Body of pancreas (tissue), 4 donors: ENCODE data around the gene KAT6B. TPM values are rescaled to one million over a fixed set of nuclear protein-coding genes. Genes with fewer than 3 reads are reported as not detected.

Source experiments
- ATAC-seq: fragments of 150-250 bp; one replicate; pipeline ENCODE4 v1.9.1; 2016
- DNase-seq, 4 donors: peaks; one replicate each; pipeline ENCODE4 v3.0.0-alpha.2; 2019
- H3K27ac ChIP-seq, 4 donors: fragments of 200-600 bp; sonication (generic); 1 replicate in 3 of 4; 2 replicates in 1 of 4; pipeline versions ENCODE4 v1.5.1 to v1.6.1; 2016 to 2019; ENCODE audit warnings: mild to moderate bottlenecking in 1 of 4, mixed read lengths in 1 of 4, moderate library complexity in 1 of 4
- H3K27me3 ChIP-seq, 2 donors: fragments of 200-600 bp; sonication (generic); one replicate each; pipeline ENCODE4 v1.6.0; 2016; ENCODE audit warnings: mild to moderate bottlenecking in 1 of 2
- H3K36me3 ChIP-seq, 2 donors: fragments of 200-600 bp; sonication (generic); replicated peaks in 1 of 2; 2 replicates each; pipeline ENCODE4 v1.5.1; 2016; ENCODE audit warnings: low read depth in 2 of 2; ENCODE audit not compliant: insufficient read depth in 1 of 2
- H3K4me1 ChIP-seq: fragments of 200-600 bp; sonication (generic); one replicate; pipeline ENCODE4 v1.6.0; 2016
- H3K4me3 ChIP-seq, 2 donors: fragments of 200-600 bp; sonication (generic); 1 replicate in 1 of 2; 2 replicates in 1 of 2; pipeline ENCODE4 v1.5.1; 2016 to 2019
- H3K9me3 ChIP-seq, 3 donors: fragments of 200-600 bp; sonication (generic); 1 replicate in 2 of 3; 2 replicates in 1 of 3; pipeline ENCODE4 v1.5.1; 2016
- POLR2A ChIP-seq, 3 donors: fragments of 450-650 bp; IDR thresholded peaks; one replicate each; pipeline ENCODE4 v1.6.1; 2016; ENCODE audit warnings: antibody characterized with exemption in 3 of 3, mild to moderate bottlenecking in 2 of 3
- WGBS, 2 donors: methylation state at CpG; one replicate each; pipeline ENCODE4 v1.1.5; 2017; 5-methylcytosine and 5-hydroxymethylcytosine counted together
- intact Hi-C: fragments of 100-400 bp; cut with DNase I; formaldehyde crosslinking; loops from one replicate; pipeline ENCODE4 v1.15.1; 2023
- total RNA-seq, 2 donors: library from RNA; depleted of rRNA; stranded (reverse); fragments of >200 nt; gene quantifications; one replicate each; pipeline ENCODE4 v1.1.0, GENCODE V29; 2016
- TF ChIP-seq, protein P1 (sequence below), 7 experiments: fragments of 450-650 bp in 4 of 7; fragments of 200-600 bp in 3 of 7; sonication (generic) in 3 of 7; IDR thresholded peaks; one replicate each; pipeline ENCODE4 v1.5.1; 2016 to 2019; ENCODE audit warnings: antibody characterized with exemption in 7 of 7

Gene KAT6B
- total RNA-seq, 2 donors from 2014 or later: 39.9 to 45.9 TPM

- no peaks in the 10 kb centered on the region for H3K9me3 ChIP-seq
- no peak for TF ChIP-seq POLR2A (IDR thresholded peaks at IDR 0.05)
- TF ChIP-seq, protein P1, sequence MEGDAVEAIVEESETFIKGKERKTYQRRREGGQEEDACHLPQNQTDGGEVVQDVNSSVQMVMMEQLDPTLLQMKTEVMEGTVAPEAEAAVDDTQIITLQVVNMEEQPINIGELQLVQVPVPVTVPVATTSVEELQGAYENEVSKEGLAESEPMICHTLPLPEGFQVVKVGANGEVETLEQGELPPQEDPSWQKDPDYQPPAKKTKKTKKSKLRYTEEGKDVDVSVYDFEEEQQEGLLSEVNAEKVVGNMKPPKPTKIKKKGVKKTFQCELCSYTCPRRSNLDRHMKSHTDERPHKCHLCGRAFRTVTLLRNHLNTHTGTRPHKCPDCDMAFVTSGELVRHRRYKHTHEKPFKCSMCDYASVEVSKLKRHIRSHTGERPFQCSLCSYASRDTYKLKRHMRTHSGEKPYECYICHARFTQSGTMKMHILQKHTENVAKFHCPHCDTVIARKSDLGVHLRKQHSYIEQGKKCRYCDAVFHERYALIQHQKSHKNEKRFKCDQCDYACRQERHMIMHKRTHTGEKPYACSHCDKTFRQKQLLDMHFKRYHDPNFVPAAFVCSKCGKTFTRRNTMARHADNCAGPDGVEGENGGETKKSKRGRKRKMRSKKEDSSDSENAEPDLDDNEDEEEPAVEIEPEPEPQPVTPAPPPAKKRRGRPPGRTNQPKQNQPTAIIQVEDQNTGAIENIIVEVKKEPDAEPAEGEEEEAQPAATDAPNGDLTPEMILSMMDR (IDR thresholded peaks at IDR 0.05): no peak
- intact Hi-C loops: no loop called here
- H3K27me3 ChIP-seq: no peaks in the 10 kb centered on the region
- no peak overlapping the region for H3K4me3 ChIP-seq
- DNase-seq (no peak), ATAC-seq (no peak)
- peaks cover 29% of the 10 kb centered on the region for H3K4me1 ChIP-seq
- H3K27ac ChIP-seq: no peak overlapping the region
- no peaks in the 10 kb centered on the region for H3K36me3 ChIP-seq
Observed at GRCh38 chr10:74877898-74878297, 51.5 kb downstream of the KAT6B start.

- H3K36me3 ChIP-seq: no peaks in the 10 kb centered on the region
- no peak for TF ChIP-seq POLR2A (IDR thresholded peaks at IDR 0.05)
- TF ChIP-seq, protein P1 (IDR thresholded peaks at IDR 0.05): no peak
- DNase-seq (no peak), ATAC-seq (no peak)
- peaks cover 27% of the 10 kb centered on the region for H3K4me1 ChIP-seq
- H3K27me3 ChIP-seq: no peaks in the 10 kb centered on the region
- no peak overlapping the region for H3K4me3 ChIP-seq
- WGBS, 2 donors: 94 to 97% methylated on average over 3 of the region's 3 CpGs
- H3K27ac ChIP-seq: no peak overlapping the region
- intact Hi-C loops: no loop called here
- H3K9me3 ChIP-seq: no peaks in the 10 kb centered on the region
Observed at GRCh38 chr10:74880041-74880440, 53.6 kb downstream of the KAT6B start.

GRCh38 chr10:74881253-74881884, 55.0 kb downstream of the KAT6B start:
- Histone ChIP-seq H3K9me3 (no peaks in the 10 kb centered on the region), H3K4me1 (peaks cover 22% of the 10 kb centered on the region), H3K4me3 (no peak overlapping the region), H3K27me3 (no peaks in the 10 kb centered on the region), H3K36me3 (no peaks in the 10 kb centered on the region), H3K27ac (no peak overlapping the region)
- intact Hi-C loops: no loop called here
- TF ChIP-seq, protein P1 (IDR thresholded peaks at IDR 0.05): no peak
- no peak for TF ChIP-seq POLR2A (IDR thresholded peaks at IDR 0.05)
- DNase-seq (no peak), ATAC-seq (no peak)
- WGBS, 2 donors: 87 to 89% methylated on average over 7 of the region's 7 CpGs

GRCh38 chr10:74882427-74882826, 56.0 kb downstream of the KAT6B start:
- intact Hi-C loops: no loop called here
- TF ChIP-seq, protein P1 (IDR thresholded peaks at IDR 0.05): no peak
- no peak for TF ChIP-seq POLR2A (IDR thresholded peaks at IDR 0.05)
- no peak for ATAC-seq

DNA sequence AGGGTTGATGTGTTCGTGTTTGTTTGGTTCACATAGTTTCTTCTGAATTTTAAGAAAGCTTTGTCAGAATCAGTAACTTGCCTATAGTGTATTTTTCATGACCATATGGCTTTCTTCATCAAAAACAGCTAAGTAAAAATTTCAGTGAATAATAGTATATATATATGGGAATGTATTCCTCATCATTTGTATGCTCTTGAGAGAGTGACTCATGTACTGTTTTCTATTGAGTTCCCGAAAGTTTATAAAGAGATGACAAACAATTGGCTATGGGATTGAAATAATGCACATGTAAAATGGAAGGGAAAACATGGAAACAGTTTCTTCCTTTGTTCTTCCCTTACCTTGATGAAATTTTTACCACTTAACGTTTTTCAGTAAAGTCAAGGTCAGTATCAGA, 56.4 kb downstream of the KAT6B start:
- no peaks in the 10 kb centered on the region for H3K27me3 ChIP-seq
- peaks cover 26% of the 10 kb centered on the region for H3K4me1 ChIP-seq
- WGBS, 2 donors: 59 to 61% methylated on average over 3 of the region's 3 CpGs
- TF ChIP-seq POLR2A (IDR thresholded peaks at IDR 0.05): no peak
- TF ChIP-seq, protein P1 (IDR thresholded peaks at IDR 0.05): no peak
- H3K36me3 ChIP-seq: no peaks in the 10 kb centered on the region
- H3K9me3 ChIP-seq: no peaks in the 10 kb centered on the region
- H3K27ac ChIP-seq: no peak overlapping the region
- DNase-seq (no peak), ATAC-seq (no peak)
- intact Hi-C loops: no loop called here
- no peak overlapping the region for H3K4me3 ChIP-seq

More at GRCh38 chr10:74882427-74882826, 56.0 kb downstream of the KAT6B start:
- peaks cover 22% of the 10 kb centered on the region for H3K4me1 ChIP-seq
- no peaks in the 10 kb centered on the region for H3K36me3 ChIP-seq
- no peaks in the 10 kb centered on the region for H3K27me3 ChIP-seq
- WGBS, 2 donors: 14 to 15% methylated on average over 1 of the region's 1 CpG
- no peaks in the 10 kb centered on the region for H3K9me3 ChIP-seq
- no peak overlapping the region for H3K27ac ChIP-seq
- H3K4me3 ChIP-seq: no peak overlapping the region
- DNase-seq: no peak
